Neural progenitor cell (in vitro differentiated cells): ENCODE data around the gene TLNRD1. TPM values are rescaled to one million over a fixed set of nuclear protein-coding genes. Genes with fewer than 3 reads are reported as not detected.

Experiments
- DNase-seq: peaks from one replicate; pipeline ENCODE4 v3.0.0-alpha.2; 2016; ENCODE audit warnings: low spot score
- H2AFZ ChIP-seq: fragments of 200-600 bp; sonication (generic); replicated peaks from 2 replicates; pipeline ENCODE4 v1.6.1; 2016; ENCODE audit warnings: antibody characterized with exemption
- H3F3A ChIP-seq: fragments of 200-600 bp; sonication (generic); 2 replicates; pipeline ENCODE4 v1.6.1; 2016; ENCODE audit warnings: antibody characterized with exemption, low read depth
- H3K27ac ChIP-seq: fragments of 200-600 bp; sonication (generic); 2 replicates; pipeline ENCODE4 v1.5.1; 2016; ENCODE audit warnings: mild to moderate bottlenecking
- H3K27me3 ChIP-seq: fragments of 200-600 bp; sonication (generic); 2 replicates; pipeline ENCODE4 v1.6.1; 2016; ENCODE audit warnings: mild to moderate bottlenecking, moderate library complexity
- H3K36me3 ChIP-seq: fragments of 200-600 bp; sonication (generic); 2 replicates; pipeline ENCODE4 v1.5.1; 2016
- H3K4me1 ChIP-seq: fragments of 200-600 bp; sonication (generic); 2 replicates; pipeline ENCODE4 v1.6.1; 2016; ENCODE audit warnings: mixed run types
- H3K4me2 ChIP-seq: fragments of 200-600 bp; sonication (generic); 2 replicates; pipeline ENCODE4 v1.6.1; 2016
- H3K4me3 ChIP-seq: fragments of 200-600 bp; sonication (generic); 2 replicates; pipeline ENCODE4 v1.5.1; 2016
- H3K79me2 ChIP-seq: fragments of 200-600 bp; sonication (generic); 2 replicates; pipeline ENCODE4 v1.6.1; 2016; ENCODE audit warnings: low read depth
- H3K9ac ChIP-seq: fragments of 200-600 bp; sonication (generic); 2 replicates; pipeline ENCODE4 v1.6.1; 2016
- H3K9me3 ChIP-seq: fragments of 200-600 bp; sonication (generic); 2 replicates; pipeline ENCODE4 v1.5.1; 2016; ENCODE audit warnings: low read depth
- H4K20me1 ChIP-seq: fragments of 200-600 bp; sonication (generic); 2 replicates; pipeline ENCODE4 v1.6.1; 2016; ENCODE audit warnings: low read depth
- H3K27ac Mint-ChIP-seq: 3 replicates; pipeline ENCODE4 v1.8.0; 2021; ENCODE audit warnings: mixed read lengths
- H3K27me3 Mint-ChIP-seq: 2 replicates; pipeline ENCODE4 v1.8.0; 2022; ENCODE audit warnings: low read depth, mild to moderate bottlenecking, inconsistent platforms, moderate library complexity, mixed read lengths; ENCODE audit not compliant: insufficient read depth
- H3K36me3 Mint-ChIP-seq: 3 replicates; pipeline ENCODE4 v1.8.0; 2021; ENCODE audit warnings: mixed read lengths
- H3K4me1 Mint-ChIP-seq: 3 replicates; pipeline ENCODE4 v1.8.0; 2021; ENCODE audit warnings: mixed read lengths
- H3K4me3 Mint-ChIP-seq: 3 replicates; pipeline ENCODE4 v1.8.0; 2021; ENCODE audit warnings: mild to moderate bottlenecking, moderate library complexity, mixed read lengths
- H3K9me3 Mint-ChIP-seq: 3 replicates; pipeline ENCODE4 v1.8.0; 2020; ENCODE audit warnings: mixed read lengths
- EZH2 ChIP-seq: fragments of 200-600 bp; sonication (generic); IDR thresholded peaks from 2 replicates; pipeline ENCODE4 v1.6.1; 2017; ENCODE audit warnings: antibody characterized with exemption, mild to moderate bottlenecking, moderate library complexity
- EZH2phosphoT487 ChIP-seq: fragments of 200-600 bp; sonication (generic); IDR thresholded peaks from 2 replicates; pipeline ENCODE4 v1.6.1; 2017; ENCODE audit warnings: antibody characterized with exemption
- total RNA-seq: library from RNA; depleted of rRNA; stranded (reverse); fragments of >200 nt; gene quantifications from 2 replicates; pipeline ENCODE4 v1.2.3, GENCODE V29; 2015; ENCODE audit warnings: low replicate concordance
- TF ChIP-seq, protein P1 (sequence below): fragments of 200-600 bp; sonication (generic); IDR thresholded peaks from 2 replicates; pipeline ENCODE4 v1.5.1; 2017; ENCODE audit warnings: antibody characterized with exemption, mild to moderate bottlenecking

The TLNRD1 gene
- total RNA-seq, 1 donor from 2014 or later, result 7.3 TPM

DNA sequence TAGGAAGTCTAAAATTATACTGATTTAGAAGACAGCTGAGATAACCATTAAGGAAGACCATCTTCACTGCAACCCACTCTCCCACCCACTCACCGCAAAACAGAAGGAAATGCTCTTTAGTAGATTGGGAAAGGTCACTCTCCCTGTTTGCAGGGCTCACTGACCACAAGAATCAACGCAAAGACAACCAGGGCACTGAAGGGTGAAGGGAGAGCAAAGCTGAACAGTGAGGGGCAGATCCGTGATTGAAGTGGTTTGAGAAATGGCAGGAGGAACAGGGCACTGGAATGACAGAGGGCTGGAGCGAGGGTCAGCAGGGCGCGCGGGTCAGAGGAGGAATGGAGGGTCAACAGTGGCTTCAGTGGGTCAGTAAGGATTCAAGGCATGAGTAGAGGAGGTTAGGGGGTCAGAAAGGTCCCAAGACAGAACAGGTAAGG, 11.6 kb upstream of the TLNRD1 start:
- H3K9me3 ChIP-seq, result no peaks in the 10 kb centered on the region
- no peaks in the 10 kb centered on the region for H3K9me3 Mint-ChIP-seq
- peak overlapping the region; percentile 95 for H2AFZ ChIP-seq
- peak overlapping the region; percentile 79 for H3K9ac ChIP-seq
- peak overlapping the region; percentile 97 for H3K4me3 Mint-ChIP-seq
- H3K27me3 Mint-ChIP-seq, result no peaks in the 10 kb centered on the region
- no peaks in the 10 kb centered on the region for H3K36me3 ChIP-seq
- H3K27me3 ChIP-seq, result no peaks in the 10 kb centered on the region
- peak overlapping the region; percentile 82 for H3K4me3 ChIP-seq
- peaks cover 54% of the 10 kb centered on the region for H3K79me2 ChIP-seq
- peaks cover 41% of the 10 kb centered on the region for H4K20me1 ChIP-seq
- H3K27ac Mint-ChIP-seq, result peak overlapping the region; percentile 85
- peak overlapping the region; percentile 90 for H3K4me2 ChIP-seq
- H3F3A ChIP-seq, result peaks cover 12% of the 10 kb centered on the region
- no peaks in the 10 kb centered on the region for H3K36me3 Mint-ChIP-seq
- H3K4me1 ChIP-seq, result peaks cover 27% of the 10 kb centered on the region
- H3K4me1 Mint-ChIP-seq, result peaks cover 25% of the 10 kb centered on the region
- H3K27ac ChIP-seq, result no peak overlapping the region
- peak; percentile 53 for DNase-seq
- TF ChIP-seq EZH2 (no peak), EZH2phosphoT487 (no peak)
- TF ChIP-seq, protein P1, sequence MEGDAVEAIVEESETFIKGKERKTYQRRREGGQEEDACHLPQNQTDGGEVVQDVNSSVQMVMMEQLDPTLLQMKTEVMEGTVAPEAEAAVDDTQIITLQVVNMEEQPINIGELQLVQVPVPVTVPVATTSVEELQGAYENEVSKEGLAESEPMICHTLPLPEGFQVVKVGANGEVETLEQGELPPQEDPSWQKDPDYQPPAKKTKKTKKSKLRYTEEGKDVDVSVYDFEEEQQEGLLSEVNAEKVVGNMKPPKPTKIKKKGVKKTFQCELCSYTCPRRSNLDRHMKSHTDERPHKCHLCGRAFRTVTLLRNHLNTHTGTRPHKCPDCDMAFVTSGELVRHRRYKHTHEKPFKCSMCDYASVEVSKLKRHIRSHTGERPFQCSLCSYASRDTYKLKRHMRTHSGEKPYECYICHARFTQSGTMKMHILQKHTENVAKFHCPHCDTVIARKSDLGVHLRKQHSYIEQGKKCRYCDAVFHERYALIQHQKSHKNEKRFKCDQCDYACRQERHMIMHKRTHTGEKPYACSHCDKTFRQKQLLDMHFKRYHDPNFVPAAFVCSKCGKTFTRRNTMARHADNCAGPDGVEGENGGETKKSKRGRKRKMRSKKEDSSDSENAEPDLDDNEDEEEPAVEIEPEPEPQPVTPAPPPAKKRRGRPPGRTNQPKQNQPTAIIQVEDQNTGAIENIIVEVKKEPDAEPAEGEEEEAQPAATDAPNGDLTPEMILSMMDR, result no peak

DNA sequence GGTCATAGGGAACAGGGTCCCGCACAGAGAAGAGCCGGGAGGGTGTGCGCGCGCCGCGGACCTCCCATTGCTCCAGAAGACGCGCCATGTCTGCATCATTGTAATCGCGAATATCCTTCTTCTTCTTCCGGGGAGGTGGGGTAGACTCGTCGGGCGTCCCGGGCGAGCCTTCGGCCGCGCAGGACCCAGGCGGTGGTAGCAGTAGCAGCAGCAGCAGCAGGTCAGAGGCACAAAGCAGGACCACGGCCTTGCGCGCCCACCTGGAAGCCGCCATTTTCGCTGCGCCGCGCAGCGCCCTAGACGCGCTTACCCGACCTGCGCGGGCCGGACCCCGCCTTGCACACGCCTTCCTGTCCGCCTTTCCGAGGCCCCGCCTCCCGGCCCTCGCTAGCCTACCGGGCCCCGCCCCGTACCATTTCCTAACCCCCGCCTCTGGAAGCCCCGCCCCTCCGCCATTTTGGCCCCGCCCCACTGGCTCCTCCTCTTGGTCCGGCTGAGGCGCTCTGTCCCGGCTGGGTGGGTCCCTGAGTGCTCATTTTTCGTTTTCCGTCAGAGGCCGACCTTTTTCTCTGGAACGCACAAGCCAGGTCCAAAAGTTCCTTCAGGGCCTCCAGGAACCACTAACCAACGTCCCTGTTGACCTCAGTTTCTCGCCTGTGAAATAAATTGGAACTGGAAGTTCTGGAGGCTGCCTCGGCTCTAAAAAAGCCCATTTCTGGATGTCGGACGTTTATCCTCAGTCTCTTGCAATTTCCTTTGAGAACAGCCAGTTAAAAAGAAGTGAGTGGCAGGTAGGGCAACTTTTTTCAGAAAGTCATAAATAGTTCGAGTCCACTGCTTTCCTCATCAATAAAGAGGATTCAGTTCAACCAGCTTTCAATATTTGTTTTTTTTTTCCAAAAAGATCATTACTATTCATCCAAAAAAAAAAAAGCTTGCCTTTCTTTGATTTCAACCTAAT, 10.9 kb upstream of the TLNRD1 start, which contains the start of gene MESD:
Gene MESD (minus strand): TSS at position 302 of the 961 bp plus-strand sequence. CDS start 28 bp downstream, at position 274.
- Mint-ChIP-seq H3K9me3 (no peaks in the 10 kb centered on the region), H3K4me1 (peaks cover 25% of the 10 kb centered on the region), H3K4me3 (peak within 1 kb of the TSS; percentile 97), H3K36me3 (no peaks in the 10 kb centered on the region), H3K27me3 (no peaks in the 10 kb centered on the region), H3K27ac (peak within 1 kb of the TSS; percentile 90)
- Histone ChIP-seq H3K36me3 (no peaks in the 10 kb centered on the region), H2AFZ (peak within 1 kb of the TSS; percentile 95), H3K79me2 (peaks cover 47% of the 10 kb centered on the region), H4K20me1 (peaks cover 36% of the 10 kb centered on the region), H3F3A (peaks cover 12% of the 10 kb centered on the region), H3K9me3 (no peaks in the 10 kb centered on the region), H3K9ac (peak within 1 kb of the TSS; percentile 79), H3K4me1 (peaks cover 27% of the 10 kb centered on the region), H3K4me3 (peak within 1 kb of the TSS; percentile 82), H3K27me3 (no peaks in the 10 kb centered on the region), H3K4me2 (peak within 1 kb of the TSS; percentile 90), H3K27ac (peak within 1 kb of the TSS; percentile 61)
- no peak for TF ChIP-seq EZH2
- TF ChIP-seq, protein P1, result no peak
- peak; percentile 99 for DNase-seq

DNA sequence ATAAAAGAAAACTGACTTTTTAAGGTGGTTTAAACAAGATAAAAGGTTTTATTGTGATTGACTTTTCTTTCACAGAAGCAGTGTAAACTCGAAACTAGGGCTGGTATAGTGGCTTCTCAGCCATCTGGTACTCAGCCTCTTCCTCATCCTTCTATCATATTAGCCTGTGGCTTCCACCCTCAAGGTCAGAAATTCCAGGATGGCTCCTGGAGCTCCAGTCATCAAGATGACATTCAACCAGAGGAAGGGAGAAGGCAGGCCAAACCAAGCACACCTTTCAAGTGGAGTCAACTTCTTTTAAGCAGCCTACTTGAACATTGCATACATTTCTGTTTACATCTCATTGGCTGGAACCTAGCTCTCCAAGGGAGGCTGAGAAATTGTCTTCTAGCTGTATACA, 9.8 kb upstream of the TLNRD1 start:
- peak overlapping the region; percentile 79 for H3K4me2 ChIP-seq
- H3F3A ChIP-seq, result peaks cover 12% of the 10 kb centered on the region
- peaks cover under 1% of the 10 kb centered on the region for H3K9me3 Mint-ChIP-seq
- no peak overlapping the region for H3K4me3 Mint-ChIP-seq
- H3K4me1 ChIP-seq, result peaks cover 27% of the 10 kb centered on the region
- DNase-seq, result no peak
- H3K4me3 ChIP-seq, result no peak overlapping the region
- no peak overlapping the region for H3K27ac ChIP-seq
- peaks cover 29% of the 10 kb centered on the region for H3K4me1 Mint-ChIP-seq
- no peak overlapping the region for H3K9ac ChIP-seq
- TF ChIP-seq, protein P1, result no peak
- no peak for TF ChIP-seq EZH2phosphoT487
- TF ChIP-seq EZH2, result no peak
- H3K36me3 ChIP-seq, result no peaks in the 10 kb centered on the region
- no peaks in the 10 kb centered on the region for H3K9me3 ChIP-seq
- H3K27ac Mint-ChIP-seq, result no peak overlapping the region
- peaks cover 36% of the 10 kb centered on the region for H3K79me2 ChIP-seq
- H4K20me1 ChIP-seq, result peaks cover 26% of the 10 kb centered on the region
- H2AFZ ChIP-seq, result no peak overlapping the region
- H3K27me3 Mint-ChIP-seq, result no peaks in the 10 kb centered on the region
- H3K27me3 ChIP-seq, result no peaks in the 10 kb centered on the region
- H3K36me3 Mint-ChIP-seq, result no peaks in the 10 kb centered on the region
